Hippocampal formation (tissue), 2 donors: ENCODE measurements around the gene ETV6.
A peak's percentile ranks its signal among the peaks of the same experiment; 100 is the strongest.
"Not testable (repeated sequence)": the region's sequence is repeated elsewhere in the genome, so short reads cannot be mapped to it uniquely, and the experiment has no call there.

Experiments
- DNase-seq, 2 donors: peaks; one replicate each; lab custom pipeline; 2025; lab: John Stamatoyannopoulos, UW

Gene ETV6

GRCh38 chr12:11669348-11669747 lies 19.9 kb downstream of the ETV6 start:
- DNase-seq, result no peak

- no peak for DNase-seq
These were observed 23.1 kb downstream of the ETV6 start for GRCh38 chr12:11672256-11673191.

DNA sequence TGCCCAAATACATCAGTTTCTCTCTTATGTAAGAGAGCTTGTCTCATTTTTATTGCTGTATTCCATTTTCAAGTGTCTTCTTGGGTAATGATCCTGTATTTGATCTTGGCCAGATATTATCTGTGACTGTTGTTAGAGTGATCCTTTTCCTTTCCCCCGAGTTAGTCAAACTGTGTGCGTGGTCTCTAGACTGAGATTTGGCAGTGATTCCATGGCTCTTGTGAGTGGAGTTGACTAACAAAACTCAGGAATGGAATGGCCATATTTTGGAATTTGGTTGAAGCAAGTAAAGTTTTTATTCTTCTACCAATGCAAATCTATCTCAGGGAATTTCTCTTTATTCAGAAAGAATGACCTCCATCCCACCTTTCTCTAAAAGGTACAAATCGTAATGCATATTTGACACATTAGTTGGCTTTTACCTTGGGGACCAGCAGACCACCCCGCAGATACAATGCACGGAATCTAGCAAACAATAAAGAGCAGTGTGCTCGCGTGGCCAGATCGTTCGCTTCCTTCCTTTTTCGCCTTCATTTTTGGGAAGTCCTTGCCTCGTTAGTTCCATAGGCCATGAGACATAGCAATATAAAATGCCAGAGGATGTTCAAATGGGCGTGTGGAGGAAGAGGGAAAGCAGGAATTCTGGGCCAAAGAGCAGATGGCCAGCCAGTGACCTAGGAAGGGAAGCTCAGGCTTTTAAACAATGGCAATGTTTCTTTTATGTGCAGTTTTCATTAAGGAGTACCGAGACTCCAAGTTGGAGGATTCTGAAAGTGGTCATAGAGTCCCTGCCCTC lies 24.4 kb downstream of the ETV6 start:
- no peak for DNase-seq

DNA sequence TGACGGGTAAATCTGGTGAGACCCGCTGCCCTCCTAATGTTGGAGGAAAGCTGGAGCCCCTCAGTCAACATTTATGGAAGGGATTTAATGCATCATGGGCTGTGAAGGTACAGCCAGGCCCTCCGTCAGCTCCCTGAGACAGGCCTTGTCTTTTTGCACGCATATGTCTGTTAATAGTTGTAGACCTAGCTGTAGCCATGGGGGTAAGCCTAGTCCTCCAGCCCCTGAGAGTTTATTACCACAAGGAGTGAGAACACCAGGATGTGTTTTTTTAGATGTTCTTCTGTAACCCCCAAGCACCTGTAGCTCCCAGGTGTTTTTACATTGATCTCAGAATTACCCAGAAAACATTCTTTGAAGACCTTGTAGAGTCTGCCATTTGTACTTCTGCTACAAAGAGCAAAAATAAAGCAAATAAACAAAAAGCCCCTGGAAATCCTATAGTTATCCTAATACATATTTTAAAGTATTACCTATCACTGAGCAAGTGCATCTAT lies 25.5 kb downstream of the ETV6 start:
- DNase-seq, result no peak

DNA sequence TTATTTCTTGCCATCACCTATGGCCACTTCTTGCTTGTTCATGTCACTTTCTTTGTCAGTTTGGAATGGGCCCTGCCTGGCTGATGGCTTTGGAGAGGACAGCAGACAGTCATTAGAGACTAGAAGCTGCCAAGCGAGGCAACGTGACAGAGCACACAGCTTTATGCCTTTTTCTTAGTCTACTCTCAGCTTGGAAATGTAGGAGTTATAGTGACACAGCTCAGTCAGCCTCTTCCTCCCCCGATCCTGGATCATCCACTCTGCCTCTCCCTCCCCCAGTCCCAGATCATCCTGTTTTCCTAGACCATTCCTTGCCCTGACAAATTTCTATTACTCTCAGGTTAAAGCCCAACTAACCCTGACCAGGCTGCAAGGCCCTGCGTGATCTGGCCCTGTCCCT lies 26.6 kb downstream of the ETV6 start:
- no peak for DNase-seq

DNA sequence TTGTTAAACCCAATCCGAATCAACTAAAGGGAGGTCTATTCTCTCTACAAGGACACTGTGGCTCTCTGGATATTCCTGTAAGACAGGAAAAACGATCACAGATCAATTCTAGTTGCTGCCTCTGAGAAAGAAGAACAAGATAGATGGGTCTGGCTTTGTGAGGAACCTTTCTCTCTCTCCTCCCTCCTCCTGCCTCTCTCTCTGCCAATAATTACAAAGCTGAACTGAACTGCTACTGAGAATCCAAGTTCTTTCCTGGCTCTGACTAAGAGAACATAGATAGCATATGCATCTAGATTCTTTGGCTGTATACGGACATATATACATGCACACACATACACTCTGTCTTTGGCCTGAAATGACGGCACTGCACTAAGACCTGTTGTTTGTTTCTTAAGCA lies 27.6 kb downstream of the ETV6 start:
- no peak for DNase-seq

- no peak for DNase-seq
These were observed 28.3 kb downstream of the ETV6 start for GRCh38 chr12:11677752-11678151.

- no peak for DNase-seq
These were observed 29.3 kb downstream of the ETV6 start for GRCh38 chr12:11678781-11679180.

- no peak for DNase-seq
These were observed 31.7 kb downstream of the ETV6 start for GRCh38 chr12:11681207-11681606.

DNA sequence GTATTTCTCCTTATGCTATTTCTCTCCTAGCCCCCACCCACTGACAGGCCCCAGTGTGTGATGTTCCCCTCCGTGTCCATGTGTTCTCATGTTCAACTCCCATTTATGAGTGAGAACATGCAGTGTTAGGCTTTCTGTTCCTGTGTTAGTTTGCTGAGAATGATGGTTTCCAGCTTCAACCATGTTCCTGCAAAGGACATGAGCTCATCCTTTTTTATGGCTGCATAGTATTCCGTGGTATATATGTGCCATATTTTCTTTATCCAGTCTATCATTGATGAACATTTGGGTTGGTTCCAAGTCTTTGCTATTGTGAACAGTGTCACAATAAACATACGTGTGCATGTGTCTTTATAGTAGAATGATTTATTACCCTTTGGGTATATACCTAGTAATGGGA lies 32.2 kb downstream of the ETV6 start:
- not testable (repeated sequence) for DNase-seq

DNA sequence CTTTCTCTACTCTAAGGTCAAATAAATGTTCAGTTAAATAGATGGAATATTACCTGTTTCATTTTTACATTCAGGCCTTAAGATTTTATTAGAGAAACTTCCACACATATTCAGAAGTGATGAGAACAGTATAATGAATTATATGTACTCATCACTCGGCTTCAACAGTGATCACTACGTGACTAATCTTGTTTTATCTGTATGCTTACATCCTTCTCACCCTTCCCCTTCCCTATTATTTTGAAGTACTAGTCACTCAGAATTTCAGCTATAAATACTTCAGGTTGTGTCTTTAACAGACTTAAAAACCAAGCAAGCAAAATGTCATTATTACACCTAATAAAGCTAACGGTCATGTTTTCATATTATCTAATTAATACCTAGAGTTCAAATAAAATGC lies 34.9 kb downstream of the ETV6 start:
- DNase-seq, result no peak

- DNase-seq, result no peak
These were observed 35.3 kb downstream of the ETV6 start for GRCh38 chr12:11684811-11685210.

GRCh38 chr12:11685316-11685715 lies 35.8 kb downstream of the ETV6 start:
- DNase-seq, result no peak

DNA sequence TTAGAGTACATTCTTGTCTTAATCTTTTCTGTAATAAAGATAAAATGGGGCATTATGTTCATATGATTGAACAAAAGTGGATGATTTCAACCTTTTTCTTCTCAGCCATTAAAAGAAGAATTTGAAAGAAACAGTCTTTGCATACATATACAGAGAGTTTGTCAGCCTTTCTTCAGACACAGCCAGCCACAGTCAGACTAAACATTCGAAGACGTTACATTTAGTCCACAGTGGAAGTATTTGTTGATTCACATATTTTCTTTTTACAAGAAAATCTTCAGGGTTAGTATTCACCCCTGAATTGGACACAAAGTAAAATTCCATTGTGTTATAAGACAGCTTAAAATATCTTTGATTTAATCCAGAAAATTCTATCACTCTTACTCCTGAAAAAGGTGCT lies 36.2 kb downstream of the ETV6 start:
- no peak for DNase-seq

DNA sequence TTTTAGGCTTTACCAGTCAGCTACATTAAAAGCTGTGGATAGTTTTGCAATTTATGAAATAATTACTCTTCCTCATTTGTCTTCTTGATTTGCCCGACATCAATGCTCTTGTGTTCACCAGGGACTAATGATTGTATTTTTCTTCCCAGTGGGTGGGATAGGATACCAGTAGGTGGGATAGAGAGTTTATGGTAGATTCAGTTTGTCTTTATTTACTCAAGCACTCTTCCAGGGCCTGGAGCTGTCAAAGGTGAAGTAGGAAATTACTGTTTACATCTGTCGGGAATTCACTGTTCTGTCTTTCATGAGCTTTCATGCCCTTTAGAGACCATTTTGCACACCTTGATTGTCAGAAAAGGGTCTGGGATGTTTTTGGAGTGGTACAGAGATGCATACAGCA lies 36.6 kb downstream of the ETV6 start:
- no peak for DNase-seq

GRCh38 chr12:11687528-11687927 lies 38.1 kb downstream of the ETV6 start:
- no peak for DNase-seq

DNA sequence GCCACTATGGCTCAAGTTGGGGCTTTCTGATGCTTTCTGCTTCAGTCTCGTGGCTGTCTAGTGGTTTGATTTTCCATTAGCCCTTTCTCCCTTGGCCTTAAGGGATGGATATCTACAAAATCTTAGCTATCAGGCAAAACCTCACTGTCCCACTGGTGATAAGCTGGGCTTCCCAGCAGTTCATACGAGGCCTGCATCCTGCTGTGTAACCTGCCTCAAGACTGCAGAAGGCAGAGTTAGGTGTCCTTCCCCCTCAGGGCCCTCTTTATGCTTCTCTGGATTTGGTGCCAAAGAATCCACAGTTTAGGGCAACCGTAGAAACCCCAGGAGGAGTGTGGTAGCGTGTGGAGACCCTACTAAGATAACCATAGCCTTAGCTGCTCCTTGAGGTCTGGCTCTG lies 38.9 kb downstream of the ETV6 start:
- no peak for DNase-seq

GRCh38 chr12:11688831-11689230 lies 39.4 kb downstream of the ETV6 start:
- DNase-seq, result no peak

- no peak for DNase-seq
These were observed 40.2 kb downstream of the ETV6 start for GRCh38 chr12:11689591-11690186.

DNA sequence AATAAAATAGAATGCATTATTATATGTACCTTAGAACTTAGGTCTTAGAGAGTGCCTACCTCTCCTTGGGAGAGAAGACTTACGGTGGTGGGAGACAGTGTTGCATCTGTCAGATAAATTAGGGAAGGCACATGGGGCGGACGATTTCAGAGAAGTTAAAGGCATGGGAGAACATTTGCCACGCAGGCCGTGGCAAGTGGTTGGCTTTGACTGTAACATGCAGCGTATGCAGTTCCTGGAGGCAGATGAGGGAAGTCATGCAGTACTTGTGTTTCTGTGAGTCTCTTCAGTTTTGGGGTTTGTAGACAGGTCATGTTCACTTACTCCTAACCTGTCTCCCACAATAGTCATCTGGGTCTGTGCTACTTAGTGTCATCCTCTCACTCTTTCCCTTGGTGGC lies 43.6 kb downstream of the ETV6 start:
- no peak for DNase-seq

DNA sequence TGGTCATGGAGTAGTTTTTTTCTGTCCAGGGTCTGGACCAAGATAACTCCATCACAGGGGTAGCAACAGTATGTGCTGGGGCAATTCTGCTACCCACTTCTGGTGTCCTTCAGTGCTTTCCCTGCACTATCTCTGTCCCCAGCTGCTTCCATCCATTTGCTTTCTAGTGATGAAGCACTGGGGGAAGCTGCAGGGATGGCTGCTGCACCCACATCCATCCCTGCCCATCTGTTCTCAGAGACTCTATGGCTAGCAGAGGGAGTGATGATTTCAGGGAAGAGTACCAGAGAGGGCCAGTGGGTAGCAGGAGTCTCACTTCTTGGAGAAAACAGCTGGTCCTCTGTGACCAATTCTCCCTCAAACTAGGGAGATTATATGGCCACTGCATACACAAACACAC lies 44.1 kb downstream of the ETV6 start:
- peak in 1 of 2 donors; percentile 28 for DNase-seq

DNA sequence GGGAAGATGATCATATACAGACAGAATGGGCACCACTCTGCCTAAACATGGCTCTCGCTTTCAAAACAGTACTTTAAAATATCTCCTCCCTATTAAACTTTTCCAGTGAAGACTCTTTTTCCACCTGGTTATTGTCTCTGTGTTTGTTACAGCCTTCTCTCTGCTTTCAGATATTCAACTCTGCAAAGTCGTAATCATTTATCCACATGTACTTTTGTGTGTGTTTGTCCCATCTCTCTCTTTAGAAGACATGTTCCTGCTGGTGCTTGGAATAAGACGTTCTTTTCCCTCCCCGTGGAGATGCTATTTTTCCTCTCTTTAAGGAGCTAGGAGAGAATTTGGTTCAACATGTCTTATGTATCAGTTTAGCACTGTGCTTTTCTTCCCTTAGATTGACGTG lies 45.1 kb downstream of the ETV6 start:
- DNase-seq, result no peak

GRCh38 chr12:11695321-11695720 lies 45.8 kb downstream of the ETV6 start:
- no peak for DNase-seq
